Thyroid gland (tissue), 4 donors: Measurements from ENCODE around the gene CCL18. TPM values are rescaled to one million over a fixed set of nuclear protein-coding genes. Genes with fewer than 3 reads are reported as not detected.
"Not testable (repeated sequence)": the region's sequence is repeated elsewhere in the genome, so short reads cannot be mapped to it uniquely, and the experiment has no call there.

ENCODE experiments used
- DNase-seq, 2 donors: peaks; one replicate each; pipeline ENCODE4 v3.0.0-alpha.2; 2019
- H3K27ac ChIP-seq, 3 donors: fragments of 200-600 bp; sonication (generic); 1 replicate in 2 of 3; 2 replicates in 1 of 3; pipeline ENCODE4 v1.5.1; 2016 to 2019; ENCODE audit warnings: mild to moderate bottlenecking in 1 of 3, moderate library complexity in 1 of 3
- H3K27me3 ChIP-seq: fragments of 200-600 bp; sonication (generic); one replicate; pipeline ENCODE4 v1.5.1; 2019
- H3K36me3 ChIP-seq, 2 donors: fragments of 200-600 bp; sonication (generic); one replicate each; pipeline ENCODE4 v1.5.1; 2016 to 2019
- H3K4me1 ChIP-seq, 2 donors: fragments of 200-600 bp; sonication (generic); one replicate each; pipeline ENCODE4 v1.5.1; 2017 to 2019
- H3K4me3 ChIP-seq, 3 donors: fragments of 200-600 bp; sonication (generic); replicated peaks in 1 of 3; 1 replicate in 2 of 3; 2 replicates in 1 of 3; pipeline ENCODE4 v1.5.1; 2016; ENCODE audit warnings: mild to moderate bottlenecking in 1 of 3
- H3K9me3 ChIP-seq: fragments of 200-600 bp; sonication (generic); one replicate; pipeline ENCODE4 v1.5.1; 2017
- POLR2A ChIP-seq, 2 donors: fragments of 450-650 bp; IDR thresholded peaks; one replicate each; pipeline ENCODE4 v1.6.1; 2017; ENCODE audit warnings: antibody characterized with exemption in 2 of 2, mild to moderate bottlenecking in 2 of 2, moderate library complexity in 1 of 2
- WGBS, 2 donors: methylation state at CpG; one replicate each; pipeline ENCODE4 v1.1.5; 2017; 5-methylcytosine and 5-hydroxymethylcytosine counted together
- intact Hi-C: fragments of 100-400 bp; cut with DNase I; formaldehyde crosslinking; loops from one replicate; pipeline ENCODE4 v1.15.1; 2023
- total RNA-seq, 4 donors: library from RNA; depleted of rRNA; stranded (reverse); fragments of >200 nt; gene quantifications; one replicate each; pipeline ENCODE4 v1.2.3, GENCODE V29; 2016
- TF ChIP-seq, protein P1 (sequence below), 6 experiments: fragments of 200-600 bp in 3 of 6; fragments of 450-650 bp in 3 of 6; sonication (generic) in 3 of 6; IDR thresholded peaks; one replicate each; pipeline ENCODE4 v1.5.1; 2016 to 2019; ENCODE audit warnings: antibody characterized with exemption in 6 of 6, mild to moderate bottlenecking in 2 of 6, inconsistent platforms in 1 of 6, moderate library complexity in 1 of 6

CCL18 gene
- total RNA-seq, 4 donors from 2014 or later: 0.89 to 4.7 (median 2.5) TPM; not detected in 1

DNA sequence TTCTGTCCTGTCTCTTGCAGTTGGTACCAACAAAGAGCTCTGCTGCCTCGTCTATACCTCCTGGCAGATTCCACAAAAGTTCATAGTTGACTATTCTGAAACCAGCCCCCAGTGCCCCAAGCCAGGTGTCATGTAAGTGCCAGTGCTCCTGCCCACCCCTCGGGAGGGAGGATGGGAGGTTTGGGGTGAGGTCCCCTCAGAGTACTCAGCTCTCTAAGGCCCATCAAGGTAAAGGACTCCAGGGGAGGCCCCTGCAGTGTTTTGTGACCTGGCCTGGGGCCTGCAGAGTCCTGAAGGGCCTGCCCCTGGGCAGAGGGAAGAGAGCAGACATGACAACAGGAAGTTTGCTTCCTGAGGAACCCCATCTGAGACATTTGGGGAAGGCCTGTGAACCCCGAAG lies 6.4 kb downstream of the CCL18 start:
- no peak overlapping the region for H3K27ac ChIP-seq
- intact Hi-C loops: loop anchor here (5.0 kb wide), 1 partner anchor 98 kb away; no protein-coding TSS in a partner anchor
- H3K9me3 ChIP-seq: no peaks in the 10 kb centered on the region
- no peaks in the 10 kb centered on the region for H3K27me3 ChIP-seq
- DNase-seq: no peak
- H3K4me1 ChIP-seq: no peaks in the 10 kb centered on the region
- TF ChIP-seq POLR2A (IDR thresholded peaks at IDR 0.05): no peak
- TF ChIP-seq, protein P1, sequence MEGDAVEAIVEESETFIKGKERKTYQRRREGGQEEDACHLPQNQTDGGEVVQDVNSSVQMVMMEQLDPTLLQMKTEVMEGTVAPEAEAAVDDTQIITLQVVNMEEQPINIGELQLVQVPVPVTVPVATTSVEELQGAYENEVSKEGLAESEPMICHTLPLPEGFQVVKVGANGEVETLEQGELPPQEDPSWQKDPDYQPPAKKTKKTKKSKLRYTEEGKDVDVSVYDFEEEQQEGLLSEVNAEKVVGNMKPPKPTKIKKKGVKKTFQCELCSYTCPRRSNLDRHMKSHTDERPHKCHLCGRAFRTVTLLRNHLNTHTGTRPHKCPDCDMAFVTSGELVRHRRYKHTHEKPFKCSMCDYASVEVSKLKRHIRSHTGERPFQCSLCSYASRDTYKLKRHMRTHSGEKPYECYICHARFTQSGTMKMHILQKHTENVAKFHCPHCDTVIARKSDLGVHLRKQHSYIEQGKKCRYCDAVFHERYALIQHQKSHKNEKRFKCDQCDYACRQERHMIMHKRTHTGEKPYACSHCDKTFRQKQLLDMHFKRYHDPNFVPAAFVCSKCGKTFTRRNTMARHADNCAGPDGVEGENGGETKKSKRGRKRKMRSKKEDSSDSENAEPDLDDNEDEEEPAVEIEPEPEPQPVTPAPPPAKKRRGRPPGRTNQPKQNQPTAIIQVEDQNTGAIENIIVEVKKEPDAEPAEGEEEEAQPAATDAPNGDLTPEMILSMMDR (IDR thresholded peaks at IDR 0.05): no peak
- WGBS, 2 donors: 73 to 79% methylated on average over 2 to 3 of the region's 3 CpGs
- no peak overlapping the region for H3K4me3 ChIP-seq
- H3K36me3 ChIP-seq: no peaks in the 10 kb centered on the region

DNA sequence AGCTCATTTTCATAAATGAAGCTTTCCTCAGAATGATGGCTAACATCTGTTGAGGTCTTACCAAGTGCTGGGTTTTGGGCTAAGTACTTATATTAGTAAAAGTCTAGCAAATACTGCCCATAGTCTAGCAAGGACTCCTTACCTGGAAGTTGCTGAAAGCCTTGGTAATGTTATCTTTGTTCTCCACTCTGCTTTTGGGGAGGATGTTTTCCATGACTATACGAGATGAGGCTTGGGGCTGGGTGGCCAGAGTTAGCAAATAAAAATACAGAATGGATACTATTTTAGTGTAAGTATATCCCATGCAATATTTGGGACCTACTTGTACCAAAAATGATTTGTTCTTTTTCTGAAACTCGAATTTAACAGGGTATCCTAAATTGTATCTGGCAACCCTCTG lies 7.7 kb downstream of the CCL18 start:
- Histone ChIP-seq H3K27ac (no peak overlapping the region), H3K4me1 (no peaks in the 10 kb centered on the region), H3K4me3 (no peak overlapping the region), H3K36me3 (no peaks in the 10 kb centered on the region), H3K9me3 (no peaks in the 10 kb centered on the region), H3K27me3 (no peaks in the 10 kb centered on the region)
- intact Hi-C loops: loop anchor here (5.0 kb wide), 1 partner anchor 99 kb away; no protein-coding TSS in a partner anchor
- TF ChIP-seq, protein P1 (IDR thresholded peaks at IDR 0.05): no peak
- no peak for TF ChIP-seq POLR2A (IDR thresholded peaks at IDR 0.05)
- DNase-seq: no peak
- WGBS, 2 donors: 84 to 87% methylated on average over 2 of the region's 2 CpGs

DNA sequence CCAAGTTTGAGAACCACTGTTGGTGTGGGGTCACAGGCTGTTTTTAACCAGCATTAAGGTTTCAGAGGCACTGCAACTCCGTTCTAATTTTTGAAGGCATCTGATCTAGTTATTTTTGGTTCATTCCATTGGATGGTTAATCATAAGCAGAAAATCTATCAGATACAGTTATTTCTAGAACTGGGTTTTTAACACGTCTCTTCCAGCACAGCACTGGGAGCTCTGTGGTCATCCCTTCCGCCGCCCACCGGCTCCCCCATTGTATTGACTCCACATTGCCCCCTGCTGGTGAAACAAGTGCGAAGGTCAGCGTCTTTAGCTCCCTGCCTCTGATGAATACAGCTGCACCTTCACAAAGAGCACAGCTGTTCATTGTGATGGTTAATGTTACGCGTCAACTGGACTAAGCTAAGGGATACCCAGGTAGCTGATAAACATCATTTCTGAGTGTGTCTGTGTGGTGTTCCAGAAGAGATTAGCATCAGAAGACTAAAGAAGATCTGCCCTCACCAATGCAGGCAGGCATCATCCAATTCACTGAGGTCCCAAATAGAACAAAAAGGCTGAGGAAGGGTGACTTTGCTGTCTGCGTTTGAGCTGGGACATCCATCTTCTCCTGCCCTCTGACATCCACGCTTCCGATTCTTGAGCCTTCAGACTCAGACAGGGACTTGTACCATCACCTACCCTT lies 8.5 kb downstream of the CCL18 start:
- peak; percentile 30 to 44 for DNase-seq
- intact Hi-C loops: loop anchor here (5.0 kb wide), 1 partner anchor 100 kb away; no protein-coding TSS in a partner anchor
- Histone ChIP-seq H3K4me1 (no peaks in the 10 kb centered on the region), H3K27me3 (no peaks in the 10 kb centered on the region), H3K27ac (no peak overlapping the region), H3K36me3 (no peaks in the 10 kb centered on the region), H3K9me3 (no peaks in the 10 kb centered on the region), H3K4me3 (no peak overlapping the region)
- WGBS, 2 donors: 35 to 36% methylated on average over 12 of the region's 12 CpGs
- TF ChIP-seq, protein P1 (IDR thresholded peaks at IDR 0.05): peak in 4 of 6 experiments; percentile 33 to 60 (median 41)
- no peak for TF ChIP-seq POLR2A (IDR thresholded peaks at IDR 0.05)

DNA sequence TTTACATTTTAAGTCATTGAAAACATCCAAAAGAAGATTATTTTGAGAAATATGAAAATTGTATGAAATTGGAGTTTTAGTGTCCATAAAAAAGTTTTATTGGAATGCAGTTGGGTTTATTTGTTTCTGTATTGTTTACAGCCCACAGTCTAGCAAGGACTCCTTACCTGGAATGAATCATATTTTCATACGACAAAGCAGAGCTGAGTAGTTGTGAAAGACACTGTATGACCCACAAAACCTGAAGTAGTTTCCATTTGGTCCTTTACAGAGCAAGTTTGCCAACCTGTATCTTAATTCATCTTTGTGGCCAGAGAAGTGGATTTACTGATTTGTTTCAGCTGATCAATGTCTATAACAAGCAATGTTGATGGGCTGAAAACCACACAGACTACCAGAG lies 10.3 kb downstream of the CCL18 start:
- DNase-seq: no peak
- Histone ChIP-seq H3K27me3 (no peaks in the 10 kb centered on the region), H3K4me3 (no peak overlapping the region), H3K36me3 (no peaks in the 10 kb centered on the region), H3K4me1 (no peaks in the 10 kb centered on the region), H3K27ac (no peak overlapping the region), H3K9me3 (no peaks in the 10 kb centered on the region)
- WGBS, 2 donors: 84 to 94% methylated on average over 1 of the region's 1 CpG
- TF ChIP-seq POLR2A (IDR thresholded peaks at IDR 0.05): no peak
- TF ChIP-seq, protein P1 (IDR thresholded peaks at IDR 0.05): no peak
- intact Hi-C loops: loop anchor here (5.0 kb wide), 1 partner anchor 102 kb away; no protein-coding TSS in a partner anchor

DNA sequence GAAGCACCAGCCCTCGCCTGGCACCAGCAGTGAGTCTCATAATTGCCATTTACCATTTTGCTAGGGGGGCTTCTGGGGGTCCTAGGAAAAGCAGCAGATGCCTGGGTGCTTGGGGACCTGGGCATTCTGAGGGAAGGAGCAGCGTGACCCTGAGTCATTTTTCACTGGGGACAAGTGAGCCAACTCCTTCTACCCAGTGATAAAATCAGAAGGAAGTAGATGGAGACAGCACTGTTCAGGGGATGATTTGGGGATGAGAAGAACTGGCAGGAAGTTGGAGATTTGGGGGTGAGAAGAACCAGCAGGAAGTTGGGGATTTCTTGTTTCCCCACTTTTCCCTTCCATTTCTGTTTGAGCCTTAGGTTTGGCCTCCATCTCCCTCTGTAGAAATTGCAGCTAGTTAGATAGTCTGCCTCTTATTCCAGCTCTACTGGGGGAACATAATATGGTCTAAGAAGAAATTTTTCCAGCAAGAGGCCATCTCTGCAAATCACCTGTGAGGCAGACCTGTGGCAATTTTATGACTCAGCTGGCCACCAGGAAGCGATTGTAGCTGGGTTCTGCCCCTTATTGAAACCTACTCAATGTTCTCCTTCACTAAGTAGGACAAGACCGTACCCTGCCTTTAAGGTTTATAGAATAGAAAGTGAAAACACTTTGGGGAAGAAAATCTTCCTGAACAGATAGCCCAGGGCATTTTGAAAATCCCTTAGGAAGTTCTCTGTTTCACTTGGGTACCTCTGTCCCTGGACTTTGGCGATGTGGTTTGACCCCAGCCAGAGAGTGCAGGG lies 17.8 kb downstream of the CCL18 start:
- intact Hi-C loops, DNase-seq, H3K27ac ChIP-seq, H3K9me3 ChIP-seq, H3K4me3 ChIP-seq, H3K36me3 ChIP-seq, H3K27me3 ChIP-seq, H3K4me1 ChIP-seq: not testable (repeated sequence)
- WGBS, 2 donors: 76 to 77% methylated on average over 4 to 5 of the region's 5 CpGs

DNA sequence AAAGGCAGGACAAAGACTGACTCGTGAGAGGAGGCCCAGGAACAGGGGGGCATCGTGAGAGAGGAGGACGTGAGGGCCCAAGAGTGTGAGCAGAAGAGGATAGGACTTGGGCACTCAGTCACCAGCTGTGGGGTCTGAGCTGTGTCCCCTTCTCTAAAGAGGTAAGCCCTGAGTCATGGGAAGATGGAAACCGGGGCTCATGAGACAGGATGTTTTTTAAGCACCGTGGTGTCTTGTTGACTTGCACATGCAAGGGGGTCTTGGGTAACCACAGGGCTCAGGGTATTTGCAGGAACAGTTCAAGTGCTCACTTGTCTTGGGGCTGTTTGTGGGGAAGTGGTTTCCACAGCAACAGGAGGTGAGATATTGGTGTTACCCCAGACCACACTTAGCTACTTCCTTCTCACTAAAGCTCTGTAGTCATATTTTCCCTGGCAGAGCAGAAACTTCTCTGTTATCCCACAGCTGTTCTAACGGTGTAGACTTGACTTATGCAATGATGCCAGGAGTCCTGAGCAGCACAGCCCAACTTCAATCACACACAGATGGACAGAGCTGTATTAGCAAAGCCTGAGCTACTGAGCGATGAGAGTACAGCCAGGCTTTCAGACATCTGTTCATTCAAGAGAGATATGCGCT lies 18.5 kb downstream of the CCL18 start:
- H3K36me3 ChIP-seq, H3K4me1 ChIP-seq, H3K9me3 ChIP-seq, H3K27me3 ChIP-seq, H3K27ac ChIP-seq, H3K4me3 ChIP-seq, intact Hi-C loops: not testable (repeated sequence)
- WGBS, 2 donors: 51 to 58% methylated on average over 8 of the region's 8 CpGs
- DNase-seq: peak in 1 of 2 donors; percentile 9

DNA sequence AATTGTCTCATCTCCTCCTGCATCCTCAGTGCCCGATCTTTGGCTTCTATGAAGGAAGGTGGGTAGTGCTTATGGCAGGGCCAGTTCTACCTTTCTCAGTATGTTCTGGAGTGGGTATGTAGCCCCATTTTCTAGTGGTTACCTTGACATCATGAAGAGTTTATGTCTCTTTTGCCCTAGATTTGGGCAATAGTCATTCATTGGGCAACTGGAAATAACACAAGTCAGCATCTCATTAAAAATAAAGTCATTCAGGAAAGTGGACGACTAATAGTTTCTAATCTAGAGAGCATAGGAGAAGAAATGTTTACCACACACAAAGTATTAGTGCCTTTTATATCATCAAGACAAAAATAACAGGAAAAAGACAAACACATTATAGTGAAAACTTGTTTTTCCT lies 19.6 kb downstream of the CCL18 start:
- intact Hi-C loops, H3K4me3 ChIP-seq: not testable (repeated sequence)
- WGBS, 2 donors: 81 to 98% methylated on average over 2 of the region's 2 CpGs

More for the DNA sequence above, 19.6 kb downstream of the CCL18 start:
- not testable (repeated sequence) for H3K27me3 ChIP-seq, H3K4me1 ChIP-seq, H3K36me3 ChIP-seq, H3K27ac ChIP-seq, H3K9me3 ChIP-seq, DNase-seq
